H9 (cell line): ENCODE data around the gene LMX1A. TPM values are rescaled to one million over a fixed set of nuclear protein-coding genes. Genes with fewer than 3 reads are reported as not detected.

Experiments used
- DNase-seq: peaks from one replicate; pipeline ENCODE4 v3.0.0-alpha.2; 2017
- H2AFZ ChIP-seq: one replicate; pipeline ENCODE4 v1.6.1; 2013; ENCODE audit warnings: mild to moderate bottlenecking, low read length, control low read depth, moderate library complexity
- H2AK5ac ChIP-seq: 2 replicates; pipeline ENCODE4 v1.6.1; 2013; ENCODE audit warnings: low read length, control low read depth, mixed read lengths; ENCODE audit not compliant: insufficient read length
- H2BK120ac ChIP-seq: one replicate; pipeline ENCODE4 v1.6.1; 2013; ENCODE audit warnings: low read depth, mild to moderate bottlenecking, low read length, control low read depth, inconsistent platforms; ENCODE audit not compliant: poor library complexity, severe bottlenecking
- H2BK12ac ChIP-seq: 2 replicates; pipeline ENCODE4 v1.6.1; 2013; ENCODE audit warnings: low read length, control low read depth, mixed read lengths, low read depth; ENCODE audit not compliant: insufficient read length
- H2BK15ac ChIP-seq: 2 replicates; pipeline ENCODE4 v1.6.1; 2013; ENCODE audit warnings: low read depth, low read length, control low read depth
- H2BK20ac ChIP-seq: one replicate; pipeline ENCODE4 v1.6.1; 2013; ENCODE audit warnings: low read depth, mild to moderate bottlenecking, low read length, control low read depth, inconsistent platforms; ENCODE audit not compliant: poor library complexity, severe bottlenecking
- H2BK5ac ChIP-seq: 2 replicates; pipeline ENCODE4 v1.6.1; 2013; ENCODE audit warnings: low read length, control low read depth, mixed read lengths; ENCODE audit not compliant: insufficient read length
- H3K14ac ChIP-seq: 2 replicates; pipeline ENCODE4 v1.6.1; 2013; ENCODE audit warnings: low read length, control low read depth; ENCODE audit not compliant: insufficient read depth
- H3K18ac ChIP-seq: 2 replicates; pipeline ENCODE4 v1.6.1; 2013; ENCODE audit warnings: low read depth, mild to moderate bottlenecking, mixed read lengths, low read length, control low read depth; ENCODE audit not compliant: insufficient read length
- H3K23ac ChIP-seq: 2 replicates; pipeline ENCODE4 v1.6.1; 2013; ENCODE audit warnings: low read length, control low read depth, mixed read lengths, low read depth; ENCODE audit not compliant: insufficient read length
- H3K23me2 ChIP-seq: 2 replicates; pipeline ENCODE4 v1.6.1; 2013; ENCODE audit warnings: low read depth, mild to moderate bottlenecking, mixed read lengths, low read length, control low read depth; ENCODE audit not compliant: insufficient read length, poor library complexity, severe bottlenecking
- H3K27ac ChIP-seq: 2 replicates; pipeline ENCODE4 v1.5.1; 2013; ENCODE audit warnings: low read length, control low read depth, mixed read lengths, low read depth; ENCODE audit not compliant: insufficient read length
- H3K27me3 ChIP-seq: 2 replicates; pipeline ENCODE4 v1.6.1; 2013; ENCODE audit warnings: low read length, control low read depth, inconsistent platforms; ENCODE audit not compliant: insufficient read depth
- H3K4ac ChIP-seq: 2 replicates; pipeline ENCODE4 v1.6.1; 2013; ENCODE audit warnings: low read depth, mild to moderate bottlenecking, control low read depth, inconsistent platforms, low read length, moderate library complexity
- H3K4me1 ChIP-seq: 2 replicates; pipeline ENCODE4 v1.6.1; 2013; ENCODE audit warnings: low read length, control low read depth, inconsistent platforms; ENCODE audit not compliant: insufficient read depth
- H3K4me2 ChIP-seq: 2 replicates; pipeline ENCODE4 v1.6.1; 2013; ENCODE audit warnings: low read length, control low read depth, mixed read lengths; ENCODE audit not compliant: insufficient read length, insufficient read depth
- H3K56ac ChIP-seq: 2 replicates; pipeline ENCODE4 v1.6.1; 2013; ENCODE audit warnings: low read depth, mild to moderate bottlenecking, mixed read lengths, low read length, control low read depth; ENCODE audit not compliant: insufficient read length
- H3K79me1 ChIP-seq: 2 replicates; pipeline ENCODE4 v1.6.1; 2013; ENCODE audit warnings: low read depth, mild to moderate bottlenecking, moderate library complexity, low read length, control low read depth, inconsistent platforms; ENCODE audit not compliant: insufficient read depth, poor library complexity, severe bottlenecking
- H3K79me2 ChIP-seq: 2 replicates; pipeline ENCODE4 v1.6.1; 2013; ENCODE audit warnings: low read length, control low read depth, inconsistent platforms; ENCODE audit not compliant: insufficient read depth
- H3K9ac ChIP-seq: 2 replicates; pipeline ENCODE4 v1.6.1; 2013; ENCODE audit warnings: low read length, control low read depth, mixed read lengths; ENCODE audit not compliant: insufficient read length; ENCODE audit errors: extremely low read depth
- H3K9me3 ChIP-seq: one replicate; pipeline ENCODE4 v1.6.1; 2013; ENCODE audit warnings: low read depth, low read length, inconsistent platforms; ENCODE audit not compliant: control insufficient read depth
- H3T11ph ChIP-seq: one replicate; pipeline ENCODE4 v1.6.1; 2013; ENCODE audit warnings: mild to moderate bottlenecking, low read length, control low read depth, inconsistent platforms
- H4K20me1 ChIP-seq: one replicate; pipeline ENCODE4 v1.6.1; 2013; ENCODE audit not compliant: control insufficient read depth, insufficient read length, insufficient read depth
- H4K5ac ChIP-seq: 2 replicates; pipeline ENCODE4 v1.6.1; 2013; ENCODE audit warnings: low read depth, mild to moderate bottlenecking, mixed read lengths, low read length, control low read depth; ENCODE audit not compliant: insufficient read length
- H4K8ac ChIP-seq: replicated peaks from 2 replicates; pipeline ENCODE4 v1.6.1; 2013; ENCODE audit warnings: low read length, control low read depth, mixed read lengths, low read depth; ENCODE audit not compliant: insufficient read length
- H4K91ac ChIP-seq: 2 replicates; pipeline ENCODE4 v1.6.1; 2013; ENCODE audit warnings: low read depth, mild to moderate bottlenecking, moderate library complexity, mixed read lengths, low read length, control low read depth; ENCODE audit not compliant: insufficient read length
- H3K27ac Mint-ChIP-seq, 3 experiments: 2 replicates in 2 of 3; 3 replicates in 1 of 3; pipeline ENCODE4 v1.8.0; 2020 to 2021; ENCODE audit warnings: mixed read lengths in 3 of 3, mild to moderate bottlenecking in 1 of 3, moderate library complexity in 1 of 3
- H3K27me3 Mint-ChIP-seq: 2 replicates; pipeline ENCODE4 v1.8.0; 2021; ENCODE audit warnings: low read depth, mild to moderate bottlenecking, moderate library complexity, mixed read lengths
- H3K36me3 Mint-ChIP-seq, 3 experiments: 2 replicates in 2 of 3; 3 replicates in 1 of 3; pipeline ENCODE4 v1.8.0; 2020 to 2021; ENCODE audit warnings: low read depth in 3 of 3, mixed read lengths in 3 of 3; ENCODE audit not compliant: insufficient read depth in 1 of 3
- H3K4me1 Mint-ChIP-seq, 2 experiments: 2 replicates each; pipeline ENCODE4 v1.8.0; 2020; ENCODE audit warnings: mixed read lengths in 2 of 2
- H3K4me3 Mint-ChIP-seq, 2 experiments: 2 replicates in 1 of 2; 3 replicates in 1 of 2; pipeline ENCODE4 v1.8.0; 2020 to 2021; ENCODE audit warnings: mild to moderate bottlenecking in 2 of 2, mixed read lengths in 2 of 2, moderate library complexity in 1 of 2
- H3K9me3 Mint-ChIP-seq, 2 experiments: 2 replicates in 1 of 2; 3 replicates in 1 of 2; pipeline ENCODE4 v1.8.0; 2020; ENCODE audit warnings: mild to moderate bottlenecking in 2 of 2, mixed read lengths in 2 of 2, moderate library complexity in 1 of 2
- WGBS: extraction: QIAGEN DNeasy Blood & Tissue Kit; methylation state at CpG from one replicate; pipeline ENCODE4 v1.1.7; 2013; ENCODE audit warnings: missing lambda C conversion rate, low lambda C conversion rate, mixed read lengths; ENCODE audit not compliant: insufficient read length; ENCODE audit errors: extremely low coverage; 5-methylcytosine and 5-hydroxymethylcytosine counted together
- total RNA-seq: library from RNA; stranded (reverse); gene quantifications from 2 replicates; pipeline ENCODE4 v1.2.1, GENCODE V29; 2021
- TF ChIP-seq, protein P1 (sequence below): fragments of 200-600 bp; sonication (generic); conservative IDR thresholded peaks from 3 replicates; pipeline ENCODE4 v1.8.0; 2021; ENCODE audit warnings: antibody characterized with exemption, mild to moderate bottlenecking

The LMX1A gene
- total RNA-seq, 1 experiment from 2014 or later = not detected

DNA sequence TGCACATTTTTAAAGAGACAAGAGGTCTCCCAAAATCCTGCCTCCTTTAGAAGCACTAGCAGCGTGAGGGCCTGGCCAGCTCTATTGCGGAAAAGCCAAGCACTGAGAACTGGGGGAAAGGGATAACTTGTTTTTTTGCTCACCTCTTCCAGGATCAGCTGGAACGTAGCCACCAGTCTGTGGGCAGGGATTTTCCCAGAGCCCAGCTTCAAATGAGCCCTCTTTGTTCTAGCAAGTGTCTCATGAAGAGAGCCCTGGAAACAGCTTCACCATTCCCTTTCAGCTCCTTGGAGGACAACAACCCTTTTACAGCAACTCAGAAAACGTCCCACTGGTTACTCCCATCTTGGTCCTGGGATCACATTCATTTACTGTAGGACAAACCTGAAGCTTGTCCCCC, 195.4 kb downstream of the LMX1A start:
- Histone ChIP-seq H3K79me2 (no peaks in the 10 kb centered on the region), H3K9ac (no peak overlapping the region), H3K79me1 (no peaks in the 10 kb centered on the region), H3T11ph (no peak overlapping the region), H2AK5ac (no peak overlapping the region), H3K14ac (no peak overlapping the region), H2BK15ac (no peak overlapping the region), H3K4me2 (no peak overlapping the region), H2BK120ac (no peak overlapping the region), H3K18ac (no peak overlapping the region), H2AFZ (no peak overlapping the region), H4K8ac (no peak overlapping the region), H4K91ac (no peak overlapping the region), H3K9me3 (no peaks in the 10 kb centered on the region), H3K27me3 (no peaks in the 10 kb centered on the region), H3K23me2 (no peaks in the 10 kb centered on the region), H2BK5ac (no peak overlapping the region), H3K56ac (no peak overlapping the region), H3K27ac (no peak overlapping the region), H4K20me1 (no peaks in the 10 kb centered on the region), H3K23ac (no peak overlapping the region), H2BK20ac (no peak overlapping the region), H3K4me1 (no peaks in the 10 kb centered on the region), H3K4ac (no peak overlapping the region), H4K5ac (no peak overlapping the region), H2BK12ac (no peak overlapping the region)
- WGBS = no CpG with 5 or more reads among the region's 4 CpGs
- TF ChIP-seq, protein P1, sequence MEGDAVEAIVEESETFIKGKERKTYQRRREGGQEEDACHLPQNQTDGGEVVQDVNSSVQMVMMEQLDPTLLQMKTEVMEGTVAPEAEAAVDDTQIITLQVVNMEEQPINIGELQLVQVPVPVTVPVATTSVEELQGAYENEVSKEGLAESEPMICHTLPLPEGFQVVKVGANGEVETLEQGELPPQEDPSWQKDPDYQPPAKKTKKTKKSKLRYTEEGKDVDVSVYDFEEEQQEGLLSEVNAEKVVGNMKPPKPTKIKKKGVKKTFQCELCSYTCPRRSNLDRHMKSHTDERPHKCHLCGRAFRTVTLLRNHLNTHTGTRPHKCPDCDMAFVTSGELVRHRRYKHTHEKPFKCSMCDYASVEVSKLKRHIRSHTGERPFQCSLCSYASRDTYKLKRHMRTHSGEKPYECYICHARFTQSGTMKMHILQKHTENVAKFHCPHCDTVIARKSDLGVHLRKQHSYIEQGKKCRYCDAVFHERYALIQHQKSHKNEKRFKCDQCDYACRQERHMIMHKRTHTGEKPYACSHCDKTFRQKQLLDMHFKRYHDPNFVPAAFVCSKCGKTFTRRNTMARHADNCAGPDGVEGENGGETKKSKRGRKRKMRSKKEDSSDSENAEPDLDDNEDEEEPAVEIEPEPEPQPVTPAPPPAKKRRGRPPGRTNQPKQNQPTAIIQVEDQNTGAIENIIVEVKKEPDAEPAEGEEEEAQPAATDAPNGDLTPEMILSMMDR = no peak
- peaks cover 21% of the 10 kb centered on the region for H3K27me3 Mint-ChIP-seq
- H3K4me3 Mint-ChIP-seq = no peak overlapping the region
- no peak overlapping the region for H3K27ac Mint-ChIP-seq
- peaks cover 6 to 8% of the 10 kb centered on the region in 2 experiments for H3K4me1 Mint-ChIP-seq
- H3K9me3 Mint-ChIP-seq = no peaks in the 10 kb centered on the region; a peak in 1 of 5 replicates
- no peaks in the 10 kb centered on the region for H3K36me3 Mint-ChIP-seq
- no peak for DNase-seq
